HG02642 (cell line): ENCODE measurements around the gene CHAF1A.
A peak's percentile ranks its signal among the peaks of the same experiment; 100 is the strongest.

Experiments
- ATAC-seq: cut with Tn5 transposase; IDR thresholded peaks from one replicate; pipeline ENCODE4 v1.9.1; 2021; ENCODE audit warnings: mild to moderate bottlenecking; ENCODE audit not compliant: unreplicated experiment, poor library complexity

The CHAF1A gene

GRCh38 chr19:4431808-4432674 lies 29.6 kb downstream of the CHAF1A start:
- peak; percentile 51 for ATAC-seq

GRCh38 chr19:4432918-4433506 lies 30.6 kb downstream of the CHAF1A start:
- no peak for ATAC-seq

- ATAC-seq = no peak
Observed at GRCh38 chr19:4434391-4434790, 32.0 kb downstream of the CHAF1A start.

GRCh38 chr19:4436231-4436630 lies 33.8 kb downstream of the CHAF1A start:
- ATAC-seq = no peak

GRCh38 chr19:4437103-4437502 lies 34.7 kb downstream of the CHAF1A start:
- no peak for ATAC-seq

- no peak for ATAC-seq
Observed at GRCh38 chr19:4439243-4439642, 36.8 kb downstream of the CHAF1A start.

GRCh38 chr19:4441994-4442818 lies 39.8 kb downstream of the CHAF1A start:
- no peak for ATAC-seq

GRCh38 chr19:4442819-4443146 lies 40.3 kb downstream of the CHAF1A start:
- ATAC-seq = no peak

GRCh38 chr19:4443188-4443587 lies 40.7 kb downstream of the CHAF1A start:
- ATAC-seq = no peak

GRCh38 chr19:4443966-4444764 lies 41.7 kb downstream of the CHAF1A start:
- no peak for ATAC-seq

- no peak for ATAC-seq
Observed at GRCh38 chr19:4444765-4445741, 42.6 kb downstream of the CHAF1A start.

GRCh38 chr19:4445963-4446703 lies 43.7 kb downstream of the CHAF1A start:
- no peak for ATAC-seq

GRCh38 chr19:4446704-4447200 lies 44.3 kb downstream of the CHAF1A start:
- no peak for ATAC-seq

GRCh38 chr19:4447327-4448146 lies 45.1 kb downstream of the CHAF1A start:
- ATAC-seq = no peak

- no peak for ATAC-seq
Observed at GRCh38 chr19:4448147-4448985, 45.9 kb downstream of the CHAF1A start.

GRCh38 chr19:4449022-4449638 lies 46.7 kb downstream of the CHAF1A start:
- no peak for ATAC-seq
